Lower leg skin (tissue), 4 donors: ENCODE data around the gene ANKH. TPM values are rescaled to one million over a fixed set of nuclear protein-coding genes. Genes with fewer than 3 reads are reported as not detected.
"Not testable (repeated sequence)": the region's sequence is repeated elsewhere in the genome, so short reads cannot be mapped to it uniquely, and the experiment has no call there.

Experiments
- DNase-seq, 2 donors: peaks; one replicate each; pipeline ENCODE4 v3.0.0-alpha.2; 2019; ENCODE audit warnings: low spot score in 2 of 2
- H3K4me3 ChIP-seq: fragments of 200-600 bp; sonication (generic); 2 replicates; pipeline ENCODE4 v1.5.1; 2017; ENCODE audit warnings: mild to moderate bottlenecking, low read depth; ENCODE audit not compliant: poor library complexity, severe bottlenecking
- CTCF ChIP-seq, 3 donors: fragments of 450-650 bp; IDR thresholded peaks; one replicate each; pipeline ENCODE4 v1.5.1; 2016; ENCODE audit warnings: antibody characterized with exemption in 3 of 3, mild to moderate bottlenecking in 3 of 3, moderate library complexity in 2 of 3
- POLR2A ChIP-seq, 2 donors: fragments of 450-650 bp; IDR thresholded peaks; one replicate each; pipeline ENCODE4 v1.6.1; 2016 to 2017; ENCODE audit warnings: antibody characterized with exemption in 2 of 2, mild to moderate bottlenecking in 1 of 2, moderate library complexity in 1 of 2
- WGBS, 2 donors: methylation state at CpG; one replicate each; pipeline ENCODE4 v1.1.5; 2018; 5-methylcytosine and 5-hydroxymethylcytosine counted together
- intact Hi-C: fragments of 100-400 bp; cut with DNase I; formaldehyde crosslinking; loops from one replicate; pipeline ENCODE4 v1.15.0; 2023; ENCODE audit warnings: low total_unique reads
- total RNA-seq, 4 donors: library from RNA; depleted of rRNA; stranded (reverse); fragments of >200 nt; gene quantifications; one replicate each; pipeline ENCODE4 v1.1.0, GENCODE V29; 2016

ANKH gene
- total RNA-seq, 4 donors from 2014 or later, result 44.0 to 84.8 (median 67.9) TPM

- intact Hi-C loops, result no loop called here
- TF ChIP-seq CTCF (IDR thresholded peaks at IDR 0.05), result no peak
- no peak for TF ChIP-seq POLR2A (IDR thresholded peaks at IDR 0.05)
- no peak overlapping the region for H3K4me3 ChIP-seq
- 93 to 94% methylated on average over 6 of the region's 6 CpGs for WGBS, 2 donors
- DNase-seq, result no peak
These were observed 61.3 kb downstream of the ANKH start for GRCh38 chr5:14810282-14810681.

- WGBS, 2 donors, result 49 to 65% methylated on average over 11 of the region's 11 CpGs
- intact Hi-C loops, result no loop called here
- TF ChIP-seq CTCF (IDR thresholded peaks at IDR 0.05), result no peak
- TF ChIP-seq POLR2A (IDR thresholded peaks at IDR 0.05), result no peak
- no peak overlapping the region for H3K4me3 ChIP-seq
- DNase-seq, result peak; percentile 54 to 87
These were observed 62.0 kb downstream of the ANKH start for GRCh38 chr5:14809369-14810155.

- intact Hi-C loops, result no loop called here
- H3K4me3 ChIP-seq, result no peak overlapping the region
- no peak for TF ChIP-seq CTCF (IDR thresholded peaks at IDR 0.05)
- TF ChIP-seq POLR2A (IDR thresholded peaks at IDR 0.05), result no peak
- no peak for DNase-seq
- WGBS, 2 donors, result 93 to 98% methylated on average over 3 of the region's 3 CpGs
These were observed 64.1 kb downstream of the ANKH start for GRCh38 chr5:14807471-14807870.

GRCh38 chr5:14806456-14806855, 65.1 kb downstream of the ANKH start:
- no peak for TF ChIP-seq POLR2A (IDR thresholded peaks at IDR 0.05)
- no peak for TF ChIP-seq CTCF (IDR thresholded peaks at IDR 0.05)

GRCh38 chr5:14802541-14802940, 69.0 kb downstream of the ANKH start:
- TF ChIP-seq CTCF (IDR thresholded peaks at IDR 0.05) (no peak), POLR2A (IDR thresholded peaks at IDR 0.05) (no peak)
- DNase-seq, result no peak
- 81 to 97% methylated on average over 3 of the region's 3 CpGs for WGBS, 2 donors
- H3K4me3 ChIP-seq, result no peak overlapping the region
- intact Hi-C loops, result no loop called here

More at GRCh38 chr5:14806456-14806855, 65.1 kb downstream of the ANKH start:
- no peak overlapping the region for H3K4me3 ChIP-seq
- 47 to 63% methylated on average over 7 of the region's 7 CpGs for WGBS, 2 donors
- intact Hi-C loops, result no loop called here
- DNase-seq, result peak; percentile 45 to 86

- TF ChIP-seq CTCF (IDR thresholded peaks at IDR 0.05) (no peak), POLR2A (IDR thresholded peaks at IDR 0.05) (no peak)
- WGBS, 2 donors, result 78 to 85% methylated on average over 3 of the region's 3 CpGs
These were observed 69.8 kb downstream of the ANKH start for GRCh38 chr5:14801792-14802191.

GRCh38 chr5:14797385-14797784, 74.2 kb downstream of the ANKH start:
- DNase-seq, result not testable (repeated sequence)
- WGBS, 2 donors, result 94 to 96% methylated on average over 4 of the region's 4 CpGs

More at GRCh38 chr5:14801792-14802191, 69.8 kb downstream of the ANKH start:
- DNase-seq, result no peak
- intact Hi-C loops, result no loop called here
- no peak overlapping the region for H3K4me3 ChIP-seq

More at GRCh38 chr5:14797385-14797784, 74.2 kb downstream of the ANKH start:
- intact Hi-C loops, H3K4me3 ChIP-seq: not testable (repeated sequence)
